Calu3 (cell line): ENCODE results near the gene ADAT3. TPM values are rescaled to one million over a fixed set of nuclear protein-coding genes. Genes with fewer than 3 reads are reported as not detected.

Experiments used
- BruUV-seq: library from RNA; stranded (reverse); fragments of 400-500 nt; replicated peaks from 2 replicates; lab custom pipeline; 2021; lab: Mats Ljungman, UMichigan
- CTCF ChIA-PET: fragments of 300-600 bp; sonication (Branson Sonifier 250); formaldehyde crosslinking; loops from one replicate; lab custom pipeline; 2022; ENCODE audit warnings: antibody characterized with exemption; lab: Charles Lee
- DNase-seq: peaks from one replicate; pipeline ENCODE4 v3.0.0; 2022
- H3K27ac Mint-ChIP-seq: one replicate; pipeline ENCODE4 v1.8.0; 2022; ENCODE audit warnings: mixed read lengths; ENCODE audit not compliant: unreplicated experiment
- H3K27me3 Mint-ChIP-seq: one replicate; pipeline ENCODE4 v1.8.0; 2022; ENCODE audit warnings: mixed read lengths; ENCODE audit not compliant: unreplicated experiment
- H3K36me3 Mint-ChIP-seq: one replicate; pipeline ENCODE4 v1.8.0; 2022; ENCODE audit warnings: mild to moderate bottlenecking, moderate library complexity, mixed read lengths; ENCODE audit not compliant: insufficient read depth, unreplicated experiment
- H3K4me1 Mint-ChIP-seq: one replicate; pipeline ENCODE4 v1.8.0; 2022; ENCODE audit warnings: mild to moderate bottlenecking, low read depth, mixed read lengths; ENCODE audit not compliant: unreplicated experiment
- H3K4me3 Mint-ChIP-seq: one replicate; pipeline ENCODE4 v1.8.0; 2022; ENCODE audit warnings: mild to moderate bottlenecking, low read depth, moderate library complexity, mixed read lengths; ENCODE audit not compliant: unreplicated experiment
- H3K9me3 Mint-ChIP-seq: one replicate; pipeline ENCODE4 v1.8.0; 2022; ENCODE audit warnings: low read depth, mixed read lengths; ENCODE audit not compliant: unreplicated experiment
- CTCF ChIP-seq: fragments of 200-600 bp; IDR thresholded peaks from one replicate; pipeline ENCODE4 v1.8.0; 2022; ENCODE audit warnings: antibody characterized with exemption; ENCODE audit not compliant: unreplicated experiment
- intact Hi-C: fragments of 100-400 bp; cut with micrococcal nuclease; formaldehyde crosslinking; loops from one replicate; pipeline ENCODE4 v1.10.0; 2022; ENCODE audit not compliant: unreplicated experiment
- total RNA-seq: library from RNA; stranded (reverse); gene quantifications from 2 replicates; pipeline ENCODE4 v1.2.3, GENCODE V29; 2022

The ADAT3 gene
- total RNA-seq, 1 experiment from 2014 or later: 6.7 TPM

- intact Hi-C loops: no loop called here
- CTCF ChIA-PET: no interaction called here
- Mint-ChIP-seq H3K4me3 (no peak overlapping the region), H3K9me3 (no peaks in the 10 kb centered on the region), H3K36me3 (peaks cover 26% of the 10 kb centered on the region), H3K27me3 (no peaks in the 10 kb centered on the region), H3K27ac (peak overlapping the region; percentile 63), H3K4me1 (no peaks in the 10 kb centered on the region)
- BruUV-seq: no TSS peak
- DNase-seq: no peak
- peak; percentile 31 for TF ChIP-seq CTCF
Observed at GRCh38 chr19:1945899-1946298, 40.7 kb downstream of the ADAT3 start.

DNA sequence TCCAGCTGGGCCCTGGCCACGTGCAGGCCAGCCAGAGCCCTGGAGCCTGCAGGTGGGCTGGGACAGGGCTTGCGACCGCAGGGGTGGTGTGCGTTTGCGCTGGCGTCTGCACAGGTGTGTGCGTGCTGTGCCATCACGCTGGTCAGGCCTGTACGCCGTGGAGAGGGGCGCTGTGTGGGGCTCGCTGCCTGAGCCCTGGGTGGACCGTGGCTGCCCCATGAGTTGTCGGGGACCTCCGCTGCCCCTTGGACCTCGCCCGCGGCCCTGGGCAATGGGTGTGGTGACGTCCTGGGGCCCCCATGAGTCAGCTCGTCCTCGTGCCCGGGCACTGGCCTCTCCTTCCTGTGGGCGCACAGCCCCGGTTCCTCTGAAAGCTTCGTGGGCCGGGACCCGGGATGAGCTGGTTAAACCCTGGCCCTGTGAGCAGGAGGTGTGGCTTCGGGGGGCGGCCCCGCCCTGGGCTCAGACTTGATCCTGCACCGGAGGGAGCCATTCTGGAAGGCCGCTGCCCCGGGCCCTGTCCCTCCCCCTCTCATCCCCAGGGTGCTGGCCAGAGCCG lies 42.5 kb downstream of the ADAT3 start:
- intact Hi-C loops: no loop called here
- no peaks in the 10 kb centered on the region for H3K9me3 Mint-ChIP-seq
- CTCF ChIA-PET: interaction anchor here (0.5 to 0.8 kb wide), 2 partner anchors 9 to 146 kb away, joined by 3 to 4 read pairs; no protein-coding TSS in a partner anchor
- no peak overlapping the region for H3K27ac Mint-ChIP-seq
- no TSS peak for BruUV-seq
- no peak overlapping the region for H3K4me3 Mint-ChIP-seq
- no peaks in the 10 kb centered on the region for H3K4me1 Mint-ChIP-seq
- H3K36me3 Mint-ChIP-seq: peaks cover 13% of the 10 kb centered on the region
- DNase-seq: no peak
- no peaks in the 10 kb centered on the region for H3K27me3 Mint-ChIP-seq
- TF ChIP-seq CTCF: no peak

GRCh38 chr19:1949304-1950101 lies 44.3 kb downstream of the ADAT3 start:
- intact Hi-C loops: no loop called here
- Mint-ChIP-seq H3K27me3 (no peaks in the 10 kb centered on the region), H3K4me1 (no peaks in the 10 kb centered on the region), H3K27ac (no peak overlapping the region), H3K9me3 (no peaks in the 10 kb centered on the region), H3K36me3 (peaks cover 9% of the 10 kb centered on the region), H3K4me3 (no peak overlapping the region)
- no peak for TF ChIP-seq CTCF
- no TSS peak for BruUV-seq
- DNase-seq: no peak
- CTCF ChIA-PET: no interaction called here

- CTCF ChIA-PET: no interaction called here
- BruUV-seq: no TSS peak
- no peak for TF ChIP-seq CTCF
- DNase-seq: no peak
- Mint-ChIP-seq H3K4me3 (no peak overlapping the region), H3K36me3 (peaks cover 9% of the 10 kb centered on the region), H3K27me3 (no peaks in the 10 kb centered on the region), H3K27ac (no peak overlapping the region), H3K9me3 (no peaks in the 10 kb centered on the region), H3K4me1 (no peaks in the 10 kb centered on the region)
- intact Hi-C loops: no loop called here
Observed at GRCh38 chr19:1950640-1951039, 45.4 kb downstream of the ADAT3 start.
